Measurements from ENCODE around the gene GABRA5. TPM values are rescaled to one million over a fixed set of nuclear protein-coding genes. Genes with fewer than 3 reads are reported as not detected.

Gene GABRA5
- total RNA-seq, 1 experiment from 2014 or later: 23.3 TPM

DNA sequence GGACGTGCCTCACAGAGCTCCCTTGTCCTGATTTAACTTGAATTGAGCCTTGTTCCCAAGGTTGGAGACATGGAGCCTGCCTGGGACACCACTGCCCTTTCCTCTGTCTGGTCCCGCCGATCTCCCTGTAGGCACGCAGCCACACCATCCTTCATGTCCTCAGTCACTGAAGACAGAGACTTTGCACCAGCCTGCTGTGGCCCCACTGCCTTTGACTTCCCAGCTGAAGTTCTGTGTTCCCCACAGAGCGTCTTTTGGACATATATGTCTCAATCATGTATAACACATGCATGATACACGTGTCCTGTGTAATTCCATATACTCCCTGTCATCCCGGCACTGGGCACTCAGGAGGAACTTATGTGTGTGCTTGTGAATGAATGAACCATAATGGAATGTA, 23.6 kb downstream of the GABRA5 start (continued):
- TF ChIP-seq, protein P1, sequence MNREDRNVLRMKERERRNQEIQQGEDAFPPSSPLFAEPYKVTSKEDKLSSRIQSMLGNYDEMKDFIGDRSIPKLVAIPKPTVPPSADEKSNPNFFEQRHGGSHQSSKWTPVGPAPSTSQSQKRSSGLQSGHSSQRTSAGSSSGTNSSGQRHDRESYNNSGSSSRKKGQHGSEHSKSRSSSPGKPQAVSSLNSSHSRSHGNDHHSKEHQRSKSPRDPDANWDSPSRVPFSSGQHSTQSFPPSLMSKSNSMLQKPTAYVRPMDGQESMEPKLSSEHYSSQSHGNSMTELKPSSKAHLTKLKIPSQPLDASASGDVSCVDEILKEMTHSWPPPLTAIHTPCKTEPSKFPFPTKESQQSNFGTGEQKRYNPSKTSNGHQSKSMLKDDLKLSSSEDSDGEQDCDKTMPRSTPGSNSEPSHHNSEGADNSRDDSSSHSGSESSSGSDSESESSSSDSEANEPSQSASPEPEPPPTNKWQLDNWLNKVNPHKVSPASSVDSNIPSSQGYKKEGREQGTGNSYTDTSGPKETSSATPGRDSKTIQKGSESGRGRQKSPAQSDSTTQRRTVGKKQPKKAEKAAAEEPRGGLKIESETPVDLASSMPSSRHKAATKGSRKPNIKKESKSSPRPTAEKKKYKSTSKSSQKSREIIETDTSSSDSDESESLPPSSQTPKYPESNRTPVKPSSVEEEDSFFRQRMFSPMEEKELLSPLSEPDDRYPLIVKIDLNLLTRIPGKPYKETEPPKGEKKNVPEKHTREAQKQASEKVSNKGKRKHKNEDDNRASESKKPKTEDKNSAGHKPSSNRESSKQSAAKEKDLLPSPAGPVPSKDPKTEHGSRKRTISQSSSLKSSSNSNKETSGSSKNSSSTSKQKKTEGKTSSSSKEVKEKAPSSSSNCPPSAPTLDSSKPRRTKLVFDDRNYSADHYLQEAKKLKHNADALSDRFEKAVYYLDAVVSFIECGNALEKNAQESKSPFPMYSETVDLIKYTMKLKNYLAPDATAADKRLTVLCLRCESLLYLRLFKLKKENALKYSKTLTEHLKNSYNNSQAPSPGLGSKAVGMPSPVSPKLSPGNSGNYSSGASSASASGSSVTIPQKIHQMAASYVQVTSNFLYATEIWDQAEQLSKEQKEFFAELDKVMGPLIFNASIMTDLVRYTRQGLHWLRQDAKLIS (CRISPR knock-in tag; IDR thresholded peaks at IDR 0.05; ENCODE audit: borderline replicate concordance): no peak
- TF ChIP-seq, protein P2, sequence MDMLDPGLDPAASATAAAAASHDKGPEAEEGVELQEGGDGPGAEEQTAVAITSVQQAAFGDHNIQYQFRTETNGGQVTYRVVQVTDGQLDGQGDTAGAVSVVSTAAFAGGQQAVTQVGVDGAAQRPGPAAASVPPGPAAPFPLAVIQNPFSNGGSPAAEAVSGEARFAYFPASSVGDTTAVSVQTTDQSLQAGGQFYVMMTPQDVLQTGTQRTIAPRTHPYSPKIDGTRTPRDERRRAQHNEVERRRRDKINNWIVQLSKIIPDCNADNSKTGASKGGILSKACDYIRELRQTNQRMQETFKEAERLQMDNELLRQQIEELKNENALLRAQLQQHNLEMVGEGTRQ (CRISPR knock-in tag; IDR thresholded peaks at IDR 0.05): no peak
- TF ChIP-seq ZNF416 (CRISPR knock-in tag; IDR thresholded peaks at IDR 0.05): no peak

DNA sequence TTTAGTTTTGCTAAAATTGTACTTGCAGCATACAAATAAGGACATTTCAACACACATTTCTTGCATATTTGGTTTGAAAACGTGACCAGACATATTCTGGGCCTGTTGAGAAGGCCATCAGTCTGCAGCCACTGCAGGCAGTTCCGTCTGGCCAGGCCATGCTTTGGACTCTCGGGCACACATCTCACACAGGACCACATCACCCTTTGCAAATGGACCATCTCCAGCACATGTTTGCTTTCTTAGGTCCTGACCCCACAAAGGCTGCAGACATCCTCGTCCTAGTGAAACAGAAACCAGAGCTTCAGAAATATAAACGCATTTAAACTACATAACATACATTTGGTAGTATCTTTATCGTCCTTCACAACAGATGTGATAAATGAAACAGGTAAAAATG, 24.1 kb downstream of the GABRA5 start:
- peaks cover 8% of the 10 kb centered on the region for H3K4me1 Mint-ChIP-seq
- DNase-seq (ENCODE audit: low spot score) (no peak), ATAC-seq (no peak)
- no peaks in the 10 kb centered on the region for H3K27me3 Mint-ChIP-seq (ENCODE audit: low read depth)
- ChIA-PET CTCF (interaction anchor here (0.5 to 2.1 kb wide), 85 partner anchors 8 to 1235 kb away, joined by 3 to 46 read pairs (median 4); partner anchors contain the start of genes GABRA5 and GABRG3), POLR2A (no interaction called here)
- H3K27ac Mint-ChIP-seq: no peak overlapping the region
- H3K36me3 Mint-ChIP-seq: peaks cover 6% of the 10 kb centered on the region; the same call in 1 of the 2 replicates
- TF ChIP-seq, protein P3, sequence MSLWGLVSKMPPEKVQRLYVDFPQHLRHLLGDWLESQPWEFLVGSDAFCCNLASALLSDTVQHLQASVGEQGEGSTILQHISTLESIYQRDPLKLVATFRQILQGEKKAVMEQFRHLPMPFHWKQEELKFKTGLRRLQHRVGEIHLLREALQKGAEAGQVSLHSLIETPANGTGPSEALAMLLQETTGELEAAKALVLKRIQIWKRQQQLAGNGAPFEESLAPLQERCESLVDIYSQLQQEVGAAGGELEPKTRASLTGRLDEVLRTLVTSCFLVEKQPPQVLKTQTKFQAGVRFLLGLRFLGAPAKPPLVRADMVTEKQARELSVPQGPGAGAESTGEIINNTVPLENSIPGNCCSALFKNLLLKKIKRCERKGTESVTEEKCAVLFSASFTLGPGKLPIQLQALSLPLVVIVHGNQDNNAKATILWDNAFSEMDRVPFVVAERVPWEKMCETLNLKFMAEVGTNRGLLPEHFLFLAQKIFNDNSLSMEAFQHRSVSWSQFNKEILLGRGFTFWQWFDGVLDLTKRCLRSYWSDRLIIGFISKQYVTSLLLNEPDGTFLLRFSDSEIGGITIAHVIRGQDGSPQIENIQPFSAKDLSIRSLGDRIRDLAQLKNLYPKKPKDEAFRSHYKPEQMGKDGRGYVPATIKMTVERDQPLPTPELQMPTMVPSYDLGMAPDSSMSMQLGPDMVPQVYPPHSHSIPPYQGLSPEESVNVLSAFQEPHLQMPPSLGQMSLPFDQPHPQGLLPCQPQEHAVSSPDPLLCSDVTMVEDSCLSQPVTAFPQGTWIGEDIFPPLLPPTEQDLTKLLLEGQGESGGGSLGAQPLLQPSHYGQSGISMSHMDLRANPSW (CRISPR knock-in tag; conservative IDR thresholded peaks at IDR 0.05; ENCODE audit: low read depth): no peak
- TF ChIP-seq, protein P4, sequence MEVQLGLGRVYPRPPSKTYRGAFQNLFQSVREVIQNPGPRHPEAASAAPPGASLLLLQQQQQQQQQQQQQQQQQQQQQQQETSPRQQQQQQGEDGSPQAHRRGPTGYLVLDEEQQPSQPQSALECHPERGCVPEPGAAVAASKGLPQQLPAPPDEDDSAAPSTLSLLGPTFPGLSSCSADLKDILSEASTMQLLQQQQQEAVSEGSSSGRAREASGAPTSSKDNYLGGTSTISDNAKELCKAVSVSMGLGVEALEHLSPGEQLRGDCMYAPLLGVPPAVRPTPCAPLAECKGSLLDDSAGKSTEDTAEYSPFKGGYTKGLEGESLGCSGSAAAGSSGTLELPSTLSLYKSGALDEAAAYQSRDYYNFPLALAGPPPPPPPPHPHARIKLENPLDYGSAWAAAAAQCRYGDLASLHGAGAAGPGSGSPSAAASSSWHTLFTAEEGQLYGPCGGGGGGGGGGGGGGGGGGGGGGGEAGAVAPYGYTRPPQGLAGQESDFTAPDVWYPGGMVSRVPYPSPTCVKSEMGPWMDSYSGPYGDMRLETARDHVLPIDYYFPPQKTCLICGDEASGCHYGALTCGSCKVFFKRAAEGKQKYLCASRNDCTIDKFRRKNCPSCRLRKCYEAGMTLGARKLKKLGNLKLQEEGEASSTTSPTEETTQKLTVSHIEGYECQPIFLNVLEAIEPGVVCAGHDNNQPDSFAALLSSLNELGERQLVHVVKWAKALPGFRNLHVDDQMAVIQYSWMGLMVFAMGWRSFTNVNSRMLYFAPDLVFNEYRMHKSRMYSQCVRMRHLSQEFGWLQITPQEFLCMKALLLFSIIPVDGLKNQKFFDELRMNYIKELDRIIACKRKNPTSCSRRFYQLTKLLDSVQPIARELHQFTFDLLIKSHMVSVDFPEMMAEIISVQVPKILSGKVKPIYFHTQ (CRISPR knock-in tag; IDR thresholded peaks at IDR 0.05): no peak
- TF ChIP-seq, protein P5, sequence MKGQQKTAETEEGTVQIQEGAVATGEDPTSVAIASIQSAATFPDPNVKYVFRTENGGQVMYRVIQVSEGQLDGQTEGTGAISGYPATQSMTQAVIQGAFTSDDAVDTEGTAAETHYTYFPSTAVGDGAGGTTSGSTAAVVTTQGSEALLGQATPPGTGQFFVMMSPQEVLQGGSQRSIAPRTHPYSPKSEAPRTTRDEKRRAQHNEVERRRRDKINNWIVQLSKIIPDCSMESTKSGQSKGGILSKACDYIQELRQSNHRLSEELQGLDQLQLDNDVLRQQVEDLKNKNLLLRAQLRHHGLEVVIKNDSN (CRISPR knock-in tag; IDR thresholded peaks at IDR 0.05): no peak
- TF ChIP-seq SMAD4 (CRISPR knock-in tag; IDR thresholded peaks at IDR 0.05): no peak
- TF ChIP-seq, protein P6, sequence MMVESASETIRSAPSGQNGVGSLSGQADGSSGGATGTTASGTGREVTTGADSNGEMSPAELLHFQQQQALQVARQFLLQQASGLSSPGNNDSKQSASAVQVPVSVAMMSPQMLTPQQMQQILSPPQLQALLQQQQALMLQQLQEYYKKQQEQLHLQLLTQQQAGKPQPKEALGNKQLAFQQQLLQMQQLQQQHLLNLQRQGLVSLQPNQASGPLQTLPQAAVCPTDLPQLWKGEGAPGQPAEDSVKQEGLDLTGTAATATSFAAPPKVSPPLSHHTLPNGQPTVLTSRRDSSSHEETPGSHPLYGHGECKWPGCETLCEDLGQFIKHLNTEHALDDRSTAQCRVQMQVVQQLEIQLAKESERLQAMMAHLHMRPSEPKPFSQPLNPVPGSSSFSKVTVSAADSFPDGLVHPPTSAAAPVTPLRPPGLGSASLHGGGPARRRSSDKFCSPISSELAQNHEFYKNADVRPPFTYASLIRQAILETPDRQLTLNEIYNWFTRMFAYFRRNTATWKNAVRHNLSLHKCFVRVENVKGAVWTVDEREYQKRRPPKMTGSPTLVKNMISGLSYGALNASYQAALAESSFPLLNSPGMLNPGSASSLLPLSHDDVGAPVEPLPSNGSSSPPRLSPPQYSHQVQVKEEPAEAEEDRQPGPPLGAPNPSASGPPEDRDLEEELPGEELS (CRISPR knock-in tag; IDR thresholded peaks at IDR 0.05): no peak
- TF ChIP-seq MXD4 (CRISPR knock-in tag; IDR thresholded peaks at IDR 0.05; ENCODE audit: borderline replicate concordance): no peak
- no peak for TF ChIP-seq CBFB (CRISPR knock-in tag; IDR thresholded peaks at IDR 0.05; ENCODE audit: low read depth)
- no peak for TF ChIP-seq SP1 (CRISPR knock-in tag; conservative IDR thresholded peaks at IDR 0.05)
- TF ChIP-seq, protein P7, sequence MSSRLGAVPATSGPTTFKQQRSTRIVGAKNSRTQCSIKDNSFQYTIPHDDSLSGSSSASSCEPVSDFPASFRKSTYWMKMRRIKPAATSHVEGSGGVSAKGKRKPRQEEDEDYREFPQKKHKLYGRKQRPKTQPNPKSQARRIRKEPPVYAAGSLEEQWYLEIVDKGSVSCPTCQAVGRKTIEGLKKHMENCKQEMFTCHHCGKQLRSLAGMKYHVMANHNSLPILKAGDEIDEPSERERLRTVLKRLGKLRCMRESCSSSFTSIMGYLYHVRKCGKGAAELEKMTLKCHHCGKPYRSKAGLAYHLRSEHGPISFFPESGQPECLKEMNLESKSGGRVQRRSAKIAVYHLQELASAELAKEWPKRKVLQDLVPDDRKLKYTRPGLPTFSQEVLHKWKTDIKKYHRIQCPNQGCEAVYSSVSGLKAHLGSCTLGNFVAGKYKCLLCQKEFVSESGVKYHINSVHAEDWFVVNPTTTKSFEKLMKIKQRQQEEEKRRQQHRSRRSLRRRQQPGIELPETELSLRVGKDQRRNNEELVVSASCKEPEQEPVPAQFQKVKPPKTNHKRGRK (CRISPR knock-in tag; IDR thresholded peaks at IDR 0.05; ENCODE audit: borderline replicate concordance): no peak
- TF ChIP-seq NFATC4 (CRISPR knock-in tag; IDR thresholded peaks at IDR 0.05): no peak
- TF ChIP-seq ZNF263 (CRISPR knock-in tag; IDR thresholded peaks at IDR 0.05; ENCODE audit: low read depth): no peak
- no peak for TF ChIP-seq FOXJ3 (CRISPR knock-in tag; IDR thresholded peaks at IDR 0.05; ENCODE audit: borderline replicate concordance)
- TF ChIP-seq HMGA2 (CRISPR knock-in tag; IDR thresholded peaks at IDR 0.05): no peak
- TF ChIP-seq EMX1 (CRISPR knock-in tag; IDR thresholded peaks at IDR 0.05): no peak
- peaks cover 9% of the 10 kb centered on the region for H3K9me3 Mint-ChIP-seq
- no peak overlapping the region for H3K4me3 Mint-ChIP-seq

Measured in WTC11 (cell line).